ENCODE measurements around the gene B3GNT3.
"Not testable (repeated sequence)": the region's sequence is repeated elsewhere in the genome, so short reads cannot be mapped to it uniquely, and the experiment has no call there.

The B3GNT3 gene

DNA sequence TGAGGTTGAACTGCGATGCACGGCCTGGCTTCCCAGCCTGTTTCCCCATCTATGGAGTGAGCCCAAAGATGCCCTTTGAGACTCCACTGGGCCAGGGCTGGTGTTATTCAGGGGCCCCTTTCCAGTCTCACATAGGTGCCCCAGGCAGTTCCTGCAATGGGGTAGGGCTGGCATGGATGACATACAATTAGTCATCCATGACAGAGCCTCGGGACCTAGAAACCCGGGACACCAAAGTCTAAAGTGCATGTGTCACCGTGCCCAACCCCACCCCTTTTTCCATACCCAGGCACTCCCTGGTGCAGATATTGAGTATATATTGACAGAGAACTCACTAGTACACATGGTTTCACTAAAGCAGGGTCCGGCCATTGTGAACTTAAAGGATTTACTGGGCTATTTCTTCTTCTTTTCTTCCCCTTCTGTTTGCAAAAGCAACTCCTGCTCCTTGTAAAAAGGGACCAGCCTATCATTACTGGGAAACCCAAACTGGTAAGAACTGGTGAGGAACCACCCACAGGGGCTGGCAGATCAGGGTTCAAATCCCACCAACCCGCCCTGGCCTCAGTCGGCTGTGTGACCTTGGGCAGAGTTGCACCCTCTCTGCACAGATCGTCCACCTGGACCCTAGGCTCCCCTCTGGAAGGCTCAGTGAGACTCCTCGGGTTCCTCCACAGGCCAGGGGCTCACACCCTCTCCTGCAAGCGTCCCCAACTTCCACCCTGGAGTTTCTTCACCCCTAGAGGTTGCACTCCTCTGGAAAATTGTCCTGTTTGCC is 2.7 kb downstream of the B3GNT3 start:
- H3K4me3 ChIP-seq (ENCODE audit: low read depth, low read length), result no peak overlapping the region
- TF ChIP-seq, protein P1, sequence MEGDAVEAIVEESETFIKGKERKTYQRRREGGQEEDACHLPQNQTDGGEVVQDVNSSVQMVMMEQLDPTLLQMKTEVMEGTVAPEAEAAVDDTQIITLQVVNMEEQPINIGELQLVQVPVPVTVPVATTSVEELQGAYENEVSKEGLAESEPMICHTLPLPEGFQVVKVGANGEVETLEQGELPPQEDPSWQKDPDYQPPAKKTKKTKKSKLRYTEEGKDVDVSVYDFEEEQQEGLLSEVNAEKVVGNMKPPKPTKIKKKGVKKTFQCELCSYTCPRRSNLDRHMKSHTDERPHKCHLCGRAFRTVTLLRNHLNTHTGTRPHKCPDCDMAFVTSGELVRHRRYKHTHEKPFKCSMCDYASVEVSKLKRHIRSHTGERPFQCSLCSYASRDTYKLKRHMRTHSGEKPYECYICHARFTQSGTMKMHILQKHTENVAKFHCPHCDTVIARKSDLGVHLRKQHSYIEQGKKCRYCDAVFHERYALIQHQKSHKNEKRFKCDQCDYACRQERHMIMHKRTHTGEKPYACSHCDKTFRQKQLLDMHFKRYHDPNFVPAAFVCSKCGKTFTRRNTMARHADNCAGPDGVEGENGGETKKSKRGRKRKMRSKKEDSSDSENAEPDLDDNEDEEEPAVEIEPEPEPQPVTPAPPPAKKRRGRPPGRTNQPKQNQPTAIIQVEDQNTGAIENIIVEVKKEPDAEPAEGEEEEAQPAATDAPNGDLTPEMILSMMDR (IDR thresholded peaks at IDR 0.05; ENCODE audit: insufficient read depth, low read depth, low read length, missing control alignments), result no peak
- DNase-seq (ENCODE audit: low read depth), result no peak

DNA sequence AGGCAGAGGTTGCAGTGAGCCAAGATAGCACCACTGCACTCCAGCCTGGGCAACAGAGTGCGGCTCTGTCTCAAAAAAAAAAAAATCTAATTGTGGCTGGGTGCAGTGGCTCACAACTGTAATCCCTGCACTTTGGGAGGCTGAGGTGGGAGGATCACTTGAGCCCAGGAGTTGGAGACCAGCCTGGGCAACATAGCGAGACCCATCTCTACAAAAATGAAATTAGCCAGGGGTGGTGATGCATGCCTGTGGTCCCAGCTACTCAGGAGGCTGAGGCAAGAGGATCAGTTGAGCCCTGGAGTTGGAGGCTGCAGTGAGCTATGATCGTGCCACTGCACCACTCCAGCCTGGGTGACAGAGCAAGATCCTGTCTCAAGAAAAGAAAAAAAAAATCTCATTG is 3.7 kb downstream of the B3GNT3 start:
- not testable (repeated sequence) for DNase-seq (ENCODE audit: low read depth); H3K4me3 ChIP-seq (ENCODE audit: low read depth, low read length)

DNA sequence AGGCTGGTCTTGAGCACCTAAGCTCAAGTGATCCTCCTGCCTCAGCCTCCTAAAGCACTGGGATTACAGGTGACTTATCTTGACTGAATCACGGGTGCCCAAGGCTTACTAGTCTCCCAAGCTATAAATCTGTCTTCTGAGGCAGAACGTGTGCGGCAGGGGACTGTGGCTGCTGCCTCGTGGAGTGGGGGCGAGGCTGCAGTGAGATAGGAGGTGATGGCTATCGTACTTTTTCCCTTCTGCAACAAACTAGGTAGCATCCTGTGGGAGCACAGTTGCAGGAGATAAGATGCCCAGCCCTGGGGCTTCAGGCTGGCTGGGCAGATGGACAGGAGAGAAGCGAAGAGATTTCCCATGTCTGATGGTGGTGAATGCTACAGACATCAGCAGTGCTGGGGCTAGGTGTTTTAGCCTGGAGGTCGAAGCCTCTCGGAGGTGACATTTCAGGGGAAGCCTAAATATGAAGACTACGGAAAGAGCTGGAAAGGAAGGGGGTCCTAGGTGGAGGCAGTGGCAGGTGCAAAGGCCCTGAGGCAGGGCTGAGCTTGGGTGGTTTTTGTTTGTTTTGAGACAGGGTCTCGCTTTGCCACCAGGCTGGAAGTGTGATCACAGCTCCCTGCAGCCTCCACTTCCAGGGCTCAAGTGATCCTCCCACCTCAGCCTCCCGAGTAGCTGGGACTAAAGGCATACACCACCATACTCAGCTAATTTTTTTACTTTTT is 7.4 kb downstream of the B3GNT3 start:
- TF ChIP-seq, protein P1 (IDR thresholded peaks at IDR 0.05; ENCODE audit: insufficient read depth, low read depth, low read length, missing control alignments), result no peak
- DNase-seq (ENCODE audit: low read depth), result no peak
- H3K4me3 ChIP-seq (ENCODE audit: low read depth, low read length), result no peak overlapping the region

DNA sequence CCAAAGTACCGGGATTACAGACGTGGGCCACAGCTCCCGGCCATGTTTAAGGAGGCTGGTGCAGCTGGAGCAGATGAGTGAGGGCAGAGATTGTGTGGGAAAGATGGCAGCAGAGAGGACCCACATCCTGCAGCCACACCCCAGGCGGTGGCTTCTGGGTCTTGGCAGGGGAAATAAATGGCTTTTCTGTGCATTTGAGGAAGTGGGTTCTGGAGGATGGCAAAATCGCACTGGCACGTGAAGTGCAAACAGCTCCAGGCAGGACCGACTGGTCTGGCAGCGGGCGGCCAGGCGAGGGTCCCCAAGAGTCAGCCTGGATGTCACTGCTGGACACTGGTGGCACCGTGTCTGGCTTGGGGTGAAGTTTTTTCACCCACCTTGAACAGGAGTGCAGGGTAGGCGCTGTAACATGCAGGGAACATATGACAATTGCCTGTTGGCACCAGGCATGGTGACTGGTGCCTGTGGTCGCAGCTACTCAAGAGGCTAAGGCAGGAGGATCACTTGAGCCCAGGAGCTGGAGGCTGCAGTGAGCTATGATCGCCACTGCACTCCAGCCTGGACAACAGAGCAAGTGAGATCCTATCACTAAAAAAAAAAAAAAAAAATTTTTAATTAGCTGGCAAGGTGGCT is 8.4 kb downstream of the B3GNT3 start:
- no peak overlapping the region for H3K4me3 ChIP-seq (ENCODE audit: low read depth, low read length)
- TF ChIP-seq, protein P1 (IDR thresholded peaks at IDR 0.05; ENCODE audit: insufficient read depth, low read depth, low read length, missing control alignments), result no peak
- no peak for DNase-seq (ENCODE audit: low read depth)

DNA sequence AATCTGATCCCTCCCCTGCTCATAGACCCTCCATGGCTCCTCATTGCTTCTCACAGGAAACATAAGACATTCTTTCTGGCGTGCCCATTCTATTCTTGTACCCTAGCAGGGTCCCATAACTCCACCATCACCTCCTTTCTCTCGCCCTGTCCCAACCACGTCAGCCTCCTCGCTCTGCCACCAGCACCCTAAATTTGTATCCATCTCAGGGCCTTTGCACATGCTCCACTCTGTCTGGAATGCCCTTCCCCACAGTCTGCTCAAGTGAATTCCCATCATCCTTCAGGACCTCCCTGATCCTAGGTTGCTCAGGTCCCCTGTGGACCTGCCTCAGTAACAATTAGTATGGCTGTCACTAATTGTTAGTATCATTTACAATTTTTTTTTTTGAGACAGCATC is 10.5 kb downstream of the B3GNT3 start:
- DNase-seq (ENCODE audit: low read depth), result no peak
- TF ChIP-seq, protein P1 (IDR thresholded peaks at IDR 0.05; ENCODE audit: insufficient read depth, low read depth, low read length, missing control alignments), result no peak
- no peak overlapping the region for H3K4me3 ChIP-seq (ENCODE audit: low read depth, low read length)

DNA sequence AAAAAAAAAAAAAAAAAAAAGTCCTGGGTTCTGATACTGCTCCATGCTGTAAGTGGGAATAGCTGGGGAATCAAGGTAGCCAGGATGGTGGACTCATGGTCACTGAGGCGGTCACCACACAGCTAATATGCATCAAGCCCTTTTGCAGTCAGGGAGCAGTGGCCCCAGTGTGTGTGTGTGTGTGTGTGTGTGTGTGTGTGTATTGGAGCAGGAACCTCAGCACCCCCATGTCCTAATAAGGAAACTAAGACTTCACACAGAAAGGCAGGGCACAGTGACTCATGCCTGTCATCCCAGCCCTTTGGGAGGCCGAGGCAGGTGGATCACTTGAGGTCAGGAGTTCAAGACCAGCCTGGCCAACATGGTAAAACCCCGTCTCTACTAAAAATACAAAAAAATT is 12.0 kb downstream of the B3GNT3 start:
- no peak overlapping the region for H3K4me3 ChIP-seq (ENCODE audit: low read depth, low read length)
- DNase-seq (ENCODE audit: low read depth), result peak; percentile 39
- TF ChIP-seq, protein P1 (IDR thresholded peaks at IDR 0.05; ENCODE audit: insufficient read depth, low read depth, low read length, missing control alignments), result no peak

DNA sequence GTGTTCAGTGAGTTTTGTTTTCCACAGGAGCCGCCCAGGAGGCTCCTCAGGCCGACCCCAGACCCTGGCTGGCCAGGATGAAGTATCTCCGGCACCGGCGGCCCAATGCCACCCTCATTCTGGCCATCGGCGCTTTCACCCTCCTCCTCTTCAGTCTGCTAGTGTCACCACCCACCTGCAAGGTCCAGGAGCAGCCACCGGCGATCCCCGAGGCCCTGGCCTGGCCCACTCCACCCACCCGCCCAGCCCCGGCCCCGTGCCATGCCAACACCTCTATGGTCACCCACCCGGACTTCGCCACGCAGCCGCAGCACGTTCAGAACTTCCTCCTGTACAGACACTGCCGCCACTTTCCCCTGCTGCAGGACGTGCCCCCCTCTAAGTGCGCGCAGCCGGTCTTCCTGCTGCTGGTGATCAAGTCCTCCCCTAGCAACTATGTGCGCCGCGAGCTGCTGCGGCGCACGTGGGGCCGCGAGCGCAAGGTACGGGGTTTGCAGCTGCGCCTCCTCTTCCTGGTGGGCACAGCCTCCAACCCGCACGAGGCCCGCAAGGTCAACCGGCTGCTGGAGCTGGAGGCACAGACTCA is 12.9 kb downstream of the B3GNT3 start:
- DNase-seq (ENCODE audit: low read depth), result no peak
- H3K4me3 ChIP-seq (ENCODE audit: low read depth, low read length), result no peak overlapping the region
- TF ChIP-seq, protein P1 (IDR thresholded peaks at IDR 0.05; ENCODE audit: insufficient read depth, low read depth, low read length, missing control alignments), result no peak
